K562 (cell line): Measurements from ENCODE around the gene PDE12. TPM values are rescaled to one million over a fixed set of nuclear protein-coding genes. Genes with fewer than 3 reads are reported as not detected.

Experiments
- AFF1 ChIP-seq, 2 experiments: fragments of 450-650 bp; IDR thresholded peaks; 2 replicates each; pipeline ENCODE4 v1.6.1; 2018; ENCODE audit warnings: mild to moderate bottlenecking in 2 of 2, low read depth in 1 of 2; ENCODE audit not compliant: partially characterized antibody in 2 of 2
- CHD4 ChIP-seq: fragments of 200-600 bp; sonication (generic); IDR thresholded peaks from 3 replicates; pipeline ENCODE4 v1.6.1; 2012; ENCODE audit warnings: low read depth, mild to moderate bottlenecking, mixed read lengths, low read length, inconsistent platforms; ENCODE audit not compliant: insufficient read depth, insufficient replicate concordance, poor library complexity, severe bottlenecking
- DACH1 ChIP-seq: fragments of 450-650 bp; IDR thresholded peaks from 2 replicates; pipeline ENCODE4 v1.6.1; 2018; ENCODE audit not compliant: partially characterized antibody
- ETS2 ChIP-seq: IDR thresholded peaks from 2 replicates; pipeline ENCODE4 v1.6.1; 2016; ENCODE audit warnings: borderline replicate concordance, missing genetic modification characterization, mild to moderate bottlenecking, moderate library complexity, missing compliant biosample characterization; ENCODE audit not compliant: poor library complexity, severe bottlenecking
- FOXK1 ChIP-seq: sonication (generic); formaldehyde crosslinking; IDR thresholded peaks from 2 replicates; pipeline ENCODE4 v1.8.0; 2022; ENCODE audit warnings: missing genetic modification reagents, mild to moderate bottlenecking, borderline replicate concordance
- HES1 ChIP-seq: fragments of 450-650 bp; IDR thresholded peaks from 2 replicates; pipeline ENCODE4 v1.6.1; 2016; ENCODE audit warnings: low read depth, mild to moderate bottlenecking, moderate library complexity
- KAT2B ChIP-seq: IDR thresholded peaks from one replicate; pipeline ENCODE4 v1.6.1; 2012; ENCODE audit warnings: low read depth, mild to moderate bottlenecking, control low read depth, inconsistent platforms, low read length, moderate library complexity
- MAX ChIP-seq: sonication (generic); formaldehyde crosslinking; IDR thresholded peaks from 2 replicates; pipeline ENCODE4 v1.9.0; 2022; ENCODE audit warnings: mild to moderate bottlenecking, missing genetic modification reagents
- NCOR1 ChIP-seq: fragments of 450-650 bp; IDR thresholded peaks from 2 replicates; pipeline ENCODE4 v1.6.1; 2016; ENCODE audit warnings: mild to moderate bottlenecking, moderate library complexity
- PHF21A ChIP-seq: fragments of 450-650 bp; IDR thresholded peaks from 2 replicates; pipeline ENCODE4 v1.6.1; 2017; ENCODE audit warnings: low read depth, borderline replicate concordance
- PTBP1 ChIP-seq: fragments of 200-400 bp; formaldehyde crosslinking; IDR thresholded peaks from 2 replicates; pipeline ENCODE4 v1.6.1; 2017; ENCODE audit warnings: low read depth, low read length
- RNF2 ChIP-seq: sonication (generic); IDR thresholded peaks from 2 replicates; pipeline ENCODE4 v1.6.1; 2016
- USF1 ChIP-seq: sonication (generic); formaldehyde crosslinking; IDR thresholded peaks from 2 replicates; pipeline ENCODE4 v1.9.0; 2022; ENCODE audit warnings: mild to moderate bottlenecking, missing genetic modification reagents
- WHSC1 ChIP-seq: IDR thresholded peaks from one replicate; pipeline ENCODE4 v1.6.1; 2012; ENCODE audit warnings: low read length, control low read depth, inconsistent platforms
- ZBTB49 ChIP-seq: sonication (generic); formaldehyde crosslinking; IDR thresholded peaks from 2 replicates; pipeline ENCODE4 v1.8.0; 2022; ENCODE audit warnings: missing genetic modification reagents, mild to moderate bottlenecking, borderline replicate concordance
- ZNF586 ChIP-seq: fragments of 450-650 bp; formaldehyde crosslinking; conservative IDR thresholded peaks from 2 replicates; pipeline ENCODE4 v1.4.0; 2020; ENCODE audit warnings: mild to moderate bottlenecking, moderate library complexity
- ZNF766 ChIP-seq: fragments of 200-800 bp; sonication (Bioruptor generic); conservative IDR thresholded peaks from 2 replicates; pipeline ENCODE4 v1.6.1; 2016; ENCODE audit warnings: missing genetic modification characterization, missing compliant biosample characterization
- polyA plus RNA-seq, 8 experiments: library from polyadenylated mRNA; depleted of rRNA in 4 of 8; stranded (reverse) in 5 of 8; unstranded in 3 of 8; fragments of >200 nt; fragmentation: Nextera tagmentation in 2 of 8; fragmentation: Illumina TruSeq in 1 of 8; extraction: Ambion mirVana in 2 of 8; extraction: Trizol in 1 of 8; gene quantifications; 2 replicates each; pipeline versions ENCODE4 v1.2.1 to v1.2.3, GENCODE V29; 2011 to 2014; ENCODE audit warnings: inconsistent platforms in 1 of 8, missing spikeins in 1 of 8
- total RNA-seq, 7 experiments: library from RNA; depleted of rRNA in 6 of 7; stranded (reverse); fragments of >200 nt in 6 of 7; fragmentation: Illumina TruSeq in 2 of 7; extraction: Trizol in 2 of 7; gene quantifications; 2 replicates each; pipeline versions ENCODE4 v1.2.1 to v1.2.3, GENCODE V29; 2011 to 2021; ENCODE audit warnings: low replicate concordance in 1 of 7

The PDE12 gene
- total and polyA plus RNA-seq, 9 of the 15 experiments (the other 6 are each of a cell fraction or from before 2014, with no cell fraction given) = 2.1 to 20.5 (median 10.0) TPM

DNA sequence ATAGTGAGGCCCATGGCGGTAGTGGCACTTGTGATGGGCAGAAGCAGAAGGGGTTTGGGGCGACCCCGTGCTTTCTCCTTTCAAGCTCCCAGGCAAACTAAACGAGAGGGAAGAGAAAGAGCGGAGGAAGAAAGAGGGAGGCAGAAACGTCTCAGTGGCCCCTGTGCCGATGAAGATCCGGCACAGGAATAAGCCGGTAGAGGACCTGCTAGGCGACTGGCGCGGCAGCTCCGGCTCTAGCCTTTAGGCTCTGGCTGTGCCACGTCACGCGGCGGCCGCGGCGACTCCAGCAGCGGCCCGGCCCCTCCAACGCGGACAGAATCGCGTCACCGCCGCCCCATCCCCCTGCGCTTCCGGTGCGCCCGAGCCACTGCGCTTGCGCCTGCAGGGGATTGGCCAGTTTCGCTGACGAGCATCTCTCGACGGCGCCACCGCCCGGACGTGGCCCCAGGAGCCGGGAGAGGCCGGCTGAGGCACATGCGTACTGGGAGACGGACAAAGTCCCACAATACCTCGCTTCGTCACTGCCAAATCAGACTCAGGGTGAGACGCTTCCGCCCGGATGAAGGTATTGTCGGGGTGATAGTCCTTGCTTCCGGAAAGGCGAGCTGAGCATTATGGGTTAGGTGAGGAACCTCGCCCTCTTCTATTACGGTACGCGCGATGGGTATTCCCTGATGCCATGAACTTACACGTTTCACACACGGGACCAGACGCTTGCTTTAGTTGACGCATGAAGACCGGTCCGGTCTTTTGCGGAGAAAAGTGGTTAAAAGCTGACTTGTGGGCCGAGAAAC is 41.3 kb downstream of the PDE12 start, which contains the start of gene ARF4 (continued):
- TF ChIP-seq ETS2 (tag) (no peak), MAX (CRISPR knock-in tag) (peak; percentile 82), ZNF586 (CRISPR knock-in tag) (no peak), AFF1 (IDR thresholded peaks at IDR 0.05; ENCODE audit: low read depth in 1 of 2, partially characterized antibody in 2 of 2) (peak in 1 of 2 experiments; percentile 89), ZNF766 (0 out of 2 replicates have a peak, but pooled peaks have one; percentile 14), WHSC1 (no peak), HES1 (no peak), ZBTB49 (CRISPR knock-in tag) (no peak), FOXK1 (CRISPR knock-in tag) (0 out of 2 replicates have a peak, but pooled peaks have one; percentile 33), PTBP1 (no peak), PHF21A (no peak), DACH1 (no peak), KAT2B (no peak), RNF2 (peak; percentile 51), CHD4 (no peak), USF1 (CRISPR knock-in tag) (peak; percentile 53), NCOR1 (no peak)
